CD1c-positive myeloid dendritic cell (primary cell): Measurements from ENCODE around the gene HK3.

Experiments used
- DNase-seq: peaks from one replicate; pipeline ENCODE4 v3.0.0-alpha.2; 2016; ENCODE audit errors: extremely low spot score

The HK3 gene

GRCh38 chr5:176870110-176870591 is 29.0 kb downstream of the HK3 start:
- no peak for DNase-seq

GRCh38 chr5:176869501-176870109 is 29.5 kb downstream of the HK3 start:
- no peak for DNase-seq

GRCh38 chr5:176868731-176869130 is 30.4 kb downstream of the HK3 start:
- DNase-seq, result no peak

GRCh38 chr5:176868126-176868525 is 31.0 kb downstream of the HK3 start:
- DNase-seq, result no peak

- DNase-seq, result no peak
These were observed 32.3 kb downstream of the HK3 start for GRCh38 chr5:176866707-176867310.

- DNase-seq, result no peak
These were observed 33.2 kb downstream of the HK3 start for GRCh38 chr5:176865964-176866363.

- no peak for DNase-seq
These were observed 34.4 kb downstream of the HK3 start for GRCh38 chr5:176864755-176865154.

- no peak for DNase-seq
These were observed 35.4 kb downstream of the HK3 start for GRCh38 chr5:176863765-176864098.

- no peak for DNase-seq
These were observed 35.9 kb downstream of the HK3 start for GRCh38 chr5:176863041-176863764.

GRCh38 chr5:176862330-176862995 is 36.7 kb downstream of the HK3 start:
- DNase-seq, result no peak

GRCh38 chr5:176861276-176861675 is 37.9 kb downstream of the HK3 start:
- no peak for DNase-seq

GRCh38 chr5:176860381-176860780 is 38.8 kb downstream of the HK3 start:
- no peak for DNase-seq

GRCh38 chr5:176859916-176860315 is 39.2 kb downstream of the HK3 start:
- no peak for DNase-seq

- no peak for DNase-seq
These were observed 41.3 kb downstream of the HK3 start for GRCh38 chr5:176857894-176858273.

- DNase-seq, result no peak
These were observed 41.8 kb downstream of the HK3 start for GRCh38 chr5:176857216-176857893.

GRCh38 chr5:176856746-176857145 is 42.4 kb downstream of the HK3 start:
- DNase-seq, result no peak

- DNase-seq, result no peak
These were observed 43.5 kb downstream of the HK3 start for GRCh38 chr5:176855598-176855997.

- DNase-seq, result no peak
These were observed 45.0 kb downstream of the HK3 start for GRCh38 chr5:176854164-176854563.

- no peak for DNase-seq
These were observed 45.9 kb downstream of the HK3 start for GRCh38 chr5:176853151-176853778.

- no peak for DNase-seq
These were observed 47.1 kb downstream of the HK3 start for GRCh38 chr5:176851871-176852658.

GRCh38 chr5:176851380-176851779 is 47.8 kb downstream of the HK3 start:
- no peak for DNase-seq
